Keratinocyte (primary cell): ENCODE measurements around the gene LSM3. TPM values are rescaled to one million over a fixed set of nuclear protein-coding genes. Genes with fewer than 3 reads are reported as not detected.

Experiments used
- DNase-seq: peaks from one replicate; pipeline ENCODE4 v3.0.0-alpha.2; 2011; ENCODE audit warnings: low read depth, missing footprints, low spot score
- FAIRE-seq: peaks from 2 replicates; lab custom pipeline; 2011; peaks lifted over from hg19 to GRCh38; lab: Jason Lieb, UNC
- H2AFZ ChIP-seq: 2 replicates; pipeline ENCODE4 v1.6.0; 2012; ENCODE audit warnings: low read length, control low read depth, inconsistent platforms; ENCODE audit not compliant: control insufficient read depth
- H3K27ac ChIP-seq: 2 replicates; pipeline ENCODE4 v1.5.1; 2011; ENCODE audit warnings: low read length; ENCODE audit not compliant: control insufficient read depth, insufficient read depth
- H3K27me3 ChIP-seq: 3 replicates; pipeline ENCODE4 v1.6.0; 2011; ENCODE audit warnings: low read length; ENCODE audit not compliant: control insufficient read depth, insufficient read depth; ENCODE audit errors: extremely low read depth
- H3K36me3 ChIP-seq, 2 experiments: 2 replicates in 1 of 2; 3 replicates in 1 of 2; pipeline ENCODE4 v1.5.1; 2011; ENCODE audit warnings: low read length in 2 of 2, mild to moderate bottlenecking in 1 of 2; ENCODE audit not compliant: control insufficient read depth in 2 of 2, insufficient read depth in 2 of 2; ENCODE audit errors: extremely low read depth in 1 of 2
- H3K4me1 ChIP-seq: 3 replicates; pipeline ENCODE4 v1.5.1; 2011; ENCODE audit warnings: low read length; ENCODE audit not compliant: control insufficient read depth, insufficient read depth; ENCODE audit errors: extremely low read depth
- H3K4me2 ChIP-seq: 3 replicates; pipeline ENCODE4 v1.6.0; 2011; ENCODE audit warnings: low read depth, low read length; ENCODE audit not compliant: control insufficient read depth, insufficient read depth; ENCODE audit errors: extremely low read depth
- H3K4me3 ChIP-seq, 3 experiments: fragments of 200-600 bp in 1 of 3; sonication (generic) in 1 of 3; 2 replicates in 2 of 3; 3 replicates in 1 of 3; pipeline ENCODE4 v1.5.1; 2011 to 2016; ENCODE audit warnings: low read length in 3 of 3, mild to moderate bottlenecking in 3 of 3, control low read depth in 2 of 3, inconsistent platforms in 1 of 3, low read depth in 1 of 3, mixed read lengths in 1 of 3, mixed run types in 1 of 3, moderate library complexity in 1 of 3; ENCODE audit not compliant: control insufficient read depth in 2 of 3, insufficient read depth in 2 of 3; ENCODE audit errors: extremely low read depth in 1 of 3
- H3K79me2 ChIP-seq: 2 replicates; pipeline ENCODE4 v1.6.0; 2012; ENCODE audit warnings: low read length; ENCODE audit not compliant: control insufficient read depth, insufficient read depth
- H3K9ac ChIP-seq: 3 replicates; pipeline ENCODE4 v1.6.0; 2011; ENCODE audit warnings: low read length; ENCODE audit not compliant: control insufficient read depth, insufficient read depth; ENCODE audit errors: extremely low read depth
- H3K9me1 ChIP-seq: 3 replicates; pipeline ENCODE4 v1.6.0; 2011; ENCODE audit warnings: low read length; ENCODE audit not compliant: control insufficient read depth, insufficient read depth; ENCODE audit errors: extremely low read depth
- H3K9me3 ChIP-seq: 2 replicates; pipeline ENCODE4 v1.5.1; 2012; ENCODE audit warnings: low read depth, low read length; ENCODE audit not compliant: control insufficient read depth
- H4K20me1 ChIP-seq: 3 replicates; pipeline ENCODE4 v1.6.0; 2011; ENCODE audit warnings: low read length; ENCODE audit not compliant: control insufficient read depth, insufficient read depth; ENCODE audit errors: extremely low read depth
- CTCF ChIP-seq, 3 experiments: IDR thresholded peaks in 1 of 3; conservative IDR thresholded peaks in 1 of 3; optimal IDR thresholded peaks in 1 of 3; 2 replicates in 2 of 3; 3 replicates in 1 of 3; pipeline versions ENCODE3 to v1.5.1; 2011; ENCODE audit warnings: low read length in 3 of 3, mild to moderate bottlenecking in 3 of 3, moderate library complexity in 2 of 3, control low read depth in 1 of 3, inconsistent platforms in 1 of 3; ENCODE audit not compliant: insufficient read depth in 2 of 3; ENCODE audit errors: extremely low read depth in 1 of 3
- EZH2 ChIP-seq: IDR thresholded peaks from one replicate; pipeline ENCODE4 v1.6.1; 2012; ENCODE audit warnings: inconsistent platforms, mild to moderate bottlenecking, low read length, moderate library complexity
- dilution Hi-C: fragments of 300-500 bp; cut with MboI; formaldehyde crosslinking; loops from one replicate; pipeline ENCODE4 v1.7.0; 2020; ENCODE audit warnings: low sequenced_read_pairs; ENCODE audit not compliant: extremely low pct_ligation_motif_present
- polyA plus RNA-seq, 5 experiments: library from polyadenylated mRNA; depleted of rRNA in 3 of 5; stranded (reverse) in 3 of 5; stranded (forward) in 1 of 5; unstranded in 1 of 5; fragments of >200 nt; gene quantifications; 1 replicate in 1 of 5; 2 replicates in 3 of 5; 3 replicates in 1 of 5; pipeline versions ENCODE4 v1.2.1 to v1.2.3, GENCODE V29; 2011 to 2012; ENCODE audit warnings: missing spikeins in 2 of 5, low read depth in 1 of 5, low replicate concordance in 1 of 5

Gene LSM3
- polyA plus RNA-seq, 1 donor (not counting 4 experiments of a cell fraction or from before 2014, with no cell fraction given) = 26.1 TPM

- dilution Hi-C loops = no loop called here
- no peak overlapping the region for H2AFZ ChIP-seq
- H4K20me1 ChIP-seq = peaks cover 2% of the 10 kb centered on the region
- H3K27ac ChIP-seq = no peak overlapping the region
- FAIRE-seq = no peak
- peaks cover 63% of the 10 kb centered on the region for H3K4me1 ChIP-seq
- H3K36me3 ChIP-seq = peaks cover 25 to 57% of the 10 kb centered on the region in 2 experiments
- TF ChIP-seq CTCF (optimal IDR thresholded peaks at IDR 0.05 in 1 of 3, IDR thresholded peaks at IDR 0.05 in 1 of 3, conservative IDR thresholded peaks at IDR 0.05 in 1 of 3; ENCODE audit: extremely low read depth in 1 of 3, insufficient read depth in 2 of 3, low read length in 3 of 3) (no peak), EZH2 (no peak)
- no peak overlapping the region for H3K4me2 ChIP-seq
- H3K4me3 ChIP-seq = no peak overlapping the region
- H3K79me2 ChIP-seq = peaks cover 3% of the 10 kb centered on the region
- H3K9ac ChIP-seq = no peak overlapping the region
- H3K9me1 ChIP-seq = no peaks in the 10 kb centered on the region
- no peaks in the 10 kb centered on the region for H3K27me3 ChIP-seq
- no peaks in the 10 kb centered on the region for H3K9me3 ChIP-seq
- no peak for DNase-seq
These were observed 37.9 kb upstream of the LSM3 start for GRCh38 chr3:14140668-14141067.

- Histone ChIP-seq H3K4me2 (no peak overlapping the region), H4K20me1 (peaks cover 2% of the 10 kb centered on the region), H3K27ac (no peak overlapping the region), H3K79me2 (peaks cover 3% of the 10 kb centered on the region), H3K27me3 (no peaks in the 10 kb centered on the region), H2AFZ (no peak overlapping the region), H3K4me1 (peaks cover 60% of the 10 kb centered on the region), H3K9ac (no peak overlapping the region), H3K4me3 (no peak overlapping the region), H3K9me1 (no peaks in the 10 kb centered on the region), H3K9me3 (no peaks in the 10 kb centered on the region), H3K36me3 (peaks cover 23 to 57% of the 10 kb centered on the region in 2 experiments)
- dilution Hi-C loops = no loop called here
- TF ChIP-seq CTCF (optimal IDR thresholded peaks at IDR 0.05 in 1 of 3, IDR thresholded peaks at IDR 0.05 in 1 of 3, conservative IDR thresholded peaks at IDR 0.05 in 1 of 3; ENCODE audit: extremely low read depth in 1 of 3, insufficient read depth in 2 of 3, low read length in 3 of 3) (no peak), EZH2 (no peak)
- DNase-seq (no peak), FAIRE-seq (no peak)
These were observed 37.5 kb upstream of the LSM3 start for GRCh38 chr3:14141144-14141543.
